Stimulated activated CD4-positive, alpha-beta T cell treated with anti-CD3 and anti-CD28 coated beads, Interleukin-4, amount 100 ng/mL, for 48 hours (primary cell): ENCODE measurements around the gene AOC2.
"Not testable (repeated sequence)": the region's sequence is repeated elsewhere in the genome, so short reads cannot be mapped to it uniquely, and the experiment has no call there.

Experiments
- DNase-seq, 2 donors: peaks; one replicate each; pipeline ENCODE4 v3.0.0-alpha.2; 2020; ENCODE audit warnings: low read depth in 2 of 2

The AOC2 gene

GRCh38 chr17:42832213-42832933 lies 12.0 kb upstream of the AOC2 start:
- no peak for DNase-seq

GRCh38 chr17:42832934-42833766 lies 11.2 kb upstream of the AOC2 start, which contains the start of gene PSME3:
TSS of gene PSME3 (plus strand) at chr17:42833397. CDS start at chr17:42833632, 235 bp downstream.
- peak; percentile 84 to 88 for DNase-seq

DNA sequence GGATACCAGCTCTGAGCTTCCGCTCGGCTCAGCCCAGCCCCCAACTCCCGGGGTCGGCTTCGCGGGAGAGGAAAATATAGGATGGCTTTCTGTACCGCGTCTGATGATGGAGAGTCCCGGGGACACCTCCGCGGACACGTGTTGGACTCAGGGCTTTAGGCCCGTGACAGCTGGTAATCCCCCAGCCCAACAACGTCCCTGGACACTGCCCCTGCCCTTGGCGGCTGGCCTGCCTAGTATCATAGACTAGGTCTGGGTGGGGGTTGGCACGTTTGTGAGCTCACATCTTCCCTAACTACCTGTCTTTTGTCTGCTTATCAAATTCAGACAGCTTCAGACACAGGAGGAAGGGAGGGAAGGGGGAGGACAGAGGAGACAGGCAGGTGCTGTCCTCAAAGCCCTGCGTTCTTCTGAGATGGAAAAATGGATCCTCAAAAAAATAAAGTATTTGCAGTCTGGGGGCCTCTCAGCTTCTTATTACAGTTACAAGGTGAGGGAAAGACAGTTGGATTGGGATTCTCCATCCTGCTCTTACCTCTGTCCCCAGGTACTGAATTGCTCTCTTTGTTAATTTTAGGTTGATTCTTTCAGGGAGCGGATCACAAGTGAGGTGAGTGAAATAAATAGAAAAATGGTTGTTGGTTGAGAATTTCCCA lies 10.5 kb upstream of the AOC2 start:
- DNase-seq = no peak

GRCh38 chr17:42835732-42836131 lies 8.6 kb upstream of the AOC2 start:
- no peak for DNase-seq

DNA sequence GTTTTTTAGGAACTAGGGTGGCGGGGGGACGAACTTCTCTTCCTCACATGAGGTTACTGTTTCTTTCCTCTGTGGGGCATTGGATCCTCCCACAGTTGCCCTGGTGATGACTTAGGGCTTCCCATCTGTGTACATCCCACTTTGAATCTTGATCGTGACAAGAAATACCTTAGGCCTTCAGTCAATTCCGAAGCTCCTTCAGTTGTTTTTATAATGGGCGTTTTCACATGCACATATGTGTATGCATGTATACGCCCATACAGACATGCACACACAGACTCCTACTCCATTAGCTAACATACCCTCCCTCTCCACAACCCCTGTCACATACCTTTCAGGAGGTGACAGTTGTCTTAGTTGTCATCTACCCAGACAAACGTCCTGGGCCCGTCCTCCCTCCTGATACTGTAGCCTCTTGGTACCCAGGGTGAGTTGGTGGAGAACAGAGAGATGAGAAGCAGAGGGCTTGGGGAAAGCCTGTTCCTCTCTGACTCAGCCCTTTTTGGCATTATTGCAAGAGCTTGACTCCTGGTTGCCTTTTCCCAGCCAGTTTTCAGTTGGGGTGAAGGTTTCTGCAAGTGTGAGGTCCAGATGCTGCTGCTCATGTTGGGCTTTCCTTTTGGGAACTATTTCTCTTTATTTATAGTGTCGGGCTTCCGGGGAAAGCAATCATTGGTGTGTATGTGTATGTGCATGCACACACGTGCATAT lies 2.2 kb upstream of the AOC2 start:
- DNase-seq = no peak

GRCh38 chr17:42843358-42843934 lies 934 bp upstream of the AOC2 start:
- DNase-seq = no peak

GRCh38 chr17:42844761-42845555 lies 578 bp downstream of the AOC2 start:
- DNase-seq = no peak

DNA sequence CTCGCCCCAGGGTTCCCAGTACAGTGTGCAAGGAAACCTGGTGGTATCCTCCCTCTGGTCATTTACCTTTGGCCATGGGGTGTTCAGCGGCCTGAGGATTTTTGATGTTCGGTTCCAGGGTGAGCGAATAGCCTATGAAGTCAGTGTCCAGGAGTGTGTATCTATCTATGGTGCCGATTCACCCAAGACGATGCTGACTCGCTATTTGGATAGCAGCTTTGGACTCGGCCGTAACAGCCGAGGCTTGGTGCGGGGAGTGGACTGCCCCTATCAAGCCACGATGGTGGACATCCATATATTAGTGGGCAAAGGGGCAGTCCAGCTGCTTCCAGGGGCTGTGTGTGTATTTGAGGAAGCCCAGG lies 1.2 kb downstream of the AOC2 start:
- no peak for DNase-seq

- DNase-seq = peak in 1 of 2 donors; percentile 51
Measured at GRCh38 chr17:42845918-42846593, 1.7 kb downstream of the AOC2 start.

DNA sequence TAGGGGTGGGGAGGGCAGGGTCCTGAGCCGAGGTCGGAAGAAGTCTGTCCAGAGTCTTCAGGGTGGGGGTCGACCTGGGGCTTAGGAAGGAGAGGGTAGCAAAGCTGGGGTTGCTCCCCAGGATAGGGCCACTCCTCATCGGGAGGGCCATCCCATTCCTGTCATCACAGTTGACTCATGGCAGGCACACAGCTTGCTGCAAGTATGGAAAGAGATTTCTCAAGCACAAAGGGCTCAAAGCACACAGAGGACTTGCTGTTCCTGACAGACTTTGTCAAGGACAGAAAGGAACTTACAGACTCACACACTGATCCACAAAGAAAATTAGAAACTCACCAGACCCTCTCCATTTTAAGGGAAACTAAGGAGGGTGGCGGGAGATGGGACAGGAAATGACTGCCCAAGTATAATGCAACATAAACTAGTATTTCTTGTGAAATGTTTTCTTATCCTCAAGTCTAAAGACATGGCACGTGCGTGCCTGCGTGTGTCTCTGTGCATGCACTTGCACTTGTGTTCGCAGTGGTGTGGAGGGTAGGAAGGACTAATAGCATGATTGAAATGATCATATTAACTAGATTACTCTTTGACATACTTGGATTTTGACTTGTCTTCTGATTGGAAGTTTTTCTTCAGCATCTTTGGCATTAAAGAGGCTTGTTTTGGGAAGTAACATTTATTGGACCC lies 2.4 kb downstream of the AOC2 start:
- DNase-seq = no peak

- no peak for DNase-seq
Measured at GRCh38 chr17:42848093-42848492, 3.7 kb downstream of the AOC2 start.

DNA sequence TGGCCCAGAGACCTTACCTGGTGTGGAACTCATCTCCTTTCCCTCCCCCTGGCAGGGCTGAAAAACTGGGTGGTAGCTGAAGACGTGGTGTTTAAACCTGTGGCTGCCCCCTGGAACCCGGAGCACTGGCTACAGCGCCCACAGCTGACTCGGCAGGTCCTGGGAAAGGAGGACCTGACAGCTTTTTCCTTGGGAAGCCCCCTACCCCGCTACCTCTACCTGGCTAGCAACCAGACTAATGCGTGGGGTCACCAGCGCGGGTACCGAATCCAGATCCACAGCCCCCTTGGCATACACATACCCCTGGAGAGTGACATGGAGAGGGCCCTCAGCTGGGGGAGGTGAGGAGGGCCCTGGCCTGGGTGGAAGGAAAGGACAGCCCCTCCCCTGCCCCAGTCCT lies 4.7 kb downstream of the AOC2 start:
- DNase-seq = no peak

GRCh38 chr17:42849451-42850181 lies 5.2 kb downstream of the AOC2 start:
- no peak for DNase-seq

- no peak for DNase-seq
Measured at GRCh38 chr17:42850954-42851353, 6.6 kb downstream of the AOC2 start, which contains the start of gene AOC3. TSS of gene AOC3 (plus strand) at chr17:42851199. CDS start at chr17:42851344, 145 bp downstream.

DNA sequence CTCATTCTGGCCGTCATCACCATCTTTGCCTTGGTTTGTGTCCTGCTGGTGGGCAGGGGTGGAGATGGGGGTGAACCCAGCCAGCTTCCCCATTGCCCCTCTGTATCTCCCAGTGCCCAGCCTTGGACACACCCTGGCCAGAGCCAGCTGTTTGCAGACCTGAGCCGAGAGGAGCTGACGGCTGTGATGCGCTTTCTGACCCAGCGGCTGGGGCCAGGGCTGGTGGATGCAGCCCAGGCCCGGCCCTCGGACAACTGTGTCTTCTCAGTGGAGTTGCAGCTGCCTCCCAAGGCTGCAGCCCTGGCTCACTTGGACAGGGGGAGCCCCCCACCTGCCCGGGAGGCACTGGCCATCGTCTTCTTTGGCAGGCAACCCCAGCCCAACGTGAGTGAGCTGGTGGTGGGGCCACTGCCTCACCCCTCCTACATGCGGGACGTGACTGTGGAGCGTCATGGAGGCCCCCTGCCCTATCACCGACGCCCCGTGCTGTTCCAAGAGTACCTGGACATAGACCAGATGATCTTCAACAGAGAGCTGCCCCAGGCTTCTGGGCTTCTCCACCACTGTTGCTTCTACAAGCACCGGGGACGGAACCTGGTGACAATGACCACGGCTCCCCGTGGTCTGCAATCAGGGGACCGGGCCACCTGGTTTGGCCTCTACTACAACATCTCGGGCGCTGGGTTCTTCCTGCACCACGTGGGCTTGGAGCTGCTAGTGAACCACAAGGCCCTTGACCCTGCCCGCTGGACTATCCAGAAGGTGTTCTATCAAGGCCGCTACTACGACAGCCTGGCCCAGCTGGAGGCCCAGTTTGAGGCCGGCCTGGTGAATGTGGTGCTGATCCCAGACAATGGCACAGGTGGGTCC lies 7.2 kb downstream of the AOC2 start:
- DNase-seq = not testable (repeated sequence)

- no peak for DNase-seq
Measured at GRCh38 chr17:42852351-42852750, 8.0 kb downstream of the AOC2 start.

- no peak for DNase-seq
Measured at GRCh38 chr17:42853004-42853403, 8.6 kb downstream of the AOC2 start.

DNA sequence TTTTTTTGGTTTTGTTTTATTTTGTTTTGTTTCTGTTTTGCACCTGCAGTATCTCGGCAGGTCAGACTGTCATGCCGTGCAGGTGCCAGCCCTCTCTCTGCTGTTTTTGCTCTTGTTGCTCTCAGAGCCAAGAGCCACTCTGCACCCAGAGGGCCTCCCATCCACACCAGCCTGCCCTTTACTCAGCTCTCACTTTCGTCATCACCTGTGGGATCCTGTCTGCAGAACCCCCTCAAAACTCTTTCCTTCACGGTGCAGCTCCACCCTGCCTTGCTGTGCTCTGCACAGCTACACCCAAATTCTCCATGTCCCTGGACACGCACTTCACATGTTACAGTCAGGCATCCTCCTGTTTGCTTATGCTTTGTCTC lies 9.2 kb downstream of the AOC2 start:
- DNase-seq = no peak
